Hematopoietic multipotent progenitor cell treated with erythropoietin and hydrocortisone succinate and interleukin-3 and kit ligand, for 17 days (in vitro differentiated cells): ENCODE measurements around the gene SPOCK3.
"Not testable (repeated sequence)": the region's sequence is repeated elsewhere in the genome, so short reads cannot be mapped to it uniquely, and the experiment has no call there.

Experiments
- DNase-seq: peaks from one replicate; pipeline ENCODE4 v3.0.0-alpha.2; 2015; ENCODE audit warnings: low spot score

Gene SPOCK3

GRCh38 chr4:166957451-166957850 lies 276.8 kb downstream of the SPOCK3 start:
- no peak for DNase-seq

- DNase-seq, result no peak
Measured at GRCh38 chr4:166956484-166956883, 277.8 kb downstream of the SPOCK3 start.

GRCh38 chr4:166941629-166942028 lies 292.7 kb downstream of the SPOCK3 start:
- DNase-seq, result no peak

- DNase-seq, result no peak
Measured at GRCh38 chr4:166930464-166930863, 303.8 kb downstream of the SPOCK3 start.

- no peak for DNase-seq
Measured at GRCh38 chr4:166924424-166924823, 309.9 kb downstream of the SPOCK3 start.

GRCh38 chr4:166913926-166914325 lies 320.4 kb downstream of the SPOCK3 start:
- no peak for DNase-seq

- no peak for DNase-seq
Measured at GRCh38 chr4:166903408-166903807, 330.9 kb downstream of the SPOCK3 start.

GRCh38 chr4:166902941-166903340 lies 331.4 kb downstream of the SPOCK3 start:
- no peak for DNase-seq

- DNase-seq, result no peak
Measured at GRCh38 chr4:166896254-166896653, 338.0 kb downstream of the SPOCK3 start.

- no peak for DNase-seq
Measured at GRCh38 chr4:166895771-166896170, 338.5 kb downstream of the SPOCK3 start.

- no peak for DNase-seq
Measured at GRCh38 chr4:166887457-166887856, 346.8 kb downstream of the SPOCK3 start.

GRCh38 chr4:166886718-166887117 lies 347.6 kb downstream of the SPOCK3 start:
- DNase-seq, result no peak

- no peak for DNase-seq
Measured at GRCh38 chr4:166882221-166882620, 352.1 kb downstream of the SPOCK3 start.

GRCh38 chr4:166875821-166876220 lies 358.5 kb downstream of the SPOCK3 start:
- no peak for DNase-seq

GRCh38 chr4:166862032-166862431 lies 372.3 kb downstream of the SPOCK3 start:
- no peak for DNase-seq

GRCh38 chr4:166850398-166850797 lies 383.9 kb downstream of the SPOCK3 start:
- DNase-seq, result not testable (repeated sequence)

- no peak for DNase-seq
Measured at GRCh38 chr4:166846939-166847338, 387.4 kb downstream of the SPOCK3 start.

- DNase-seq, result no peak
Measured at GRCh38 chr4:166842795-166843261, 391.5 kb downstream of the SPOCK3 start.

- DNase-seq, result no peak
Measured at GRCh38 chr4:166839615-166840251, 394.6 kb downstream of the SPOCK3 start.

- DNase-seq, result no peak
Measured at GRCh38 chr4:166838975-166839614, 395.2 kb downstream of the SPOCK3 start.

- no peak for DNase-seq
Measured at GRCh38 chr4:166836865-166837264, 397.4 kb downstream of the SPOCK3 start.

GRCh38 chr4:166827629-166828028 lies 406.7 kb downstream of the SPOCK3 start:
- DNase-seq, result no peak

GRCh38 chr4:166827167-166827566 lies 407.1 kb downstream of the SPOCK3 start:
- DNase-seq, result no peak

- DNase-seq, result no peak
Measured at GRCh38 chr4:166823848-166824247, 410.4 kb downstream of the SPOCK3 start.
